Measurements from ENCODE around the gene C20orf144. TPM values are rescaled to one million over a fixed set of nuclear protein-coding genes. Genes with fewer than 3 reads are reported as not detected.

Gene C20orf144
- total and polyA plus RNA-seq, 9 of the 15 experiments (the other 6 are each of a cell fraction or from before 2014, with no cell fraction given) = 0.04 to 0.23 (median 0.11) TPM; not detected in 2

GRCh38 chr20:33688938-33689424, 26.9 kb downstream of the C20orf144 start (continued):
- TF ChIP-seq, protein P1, sequence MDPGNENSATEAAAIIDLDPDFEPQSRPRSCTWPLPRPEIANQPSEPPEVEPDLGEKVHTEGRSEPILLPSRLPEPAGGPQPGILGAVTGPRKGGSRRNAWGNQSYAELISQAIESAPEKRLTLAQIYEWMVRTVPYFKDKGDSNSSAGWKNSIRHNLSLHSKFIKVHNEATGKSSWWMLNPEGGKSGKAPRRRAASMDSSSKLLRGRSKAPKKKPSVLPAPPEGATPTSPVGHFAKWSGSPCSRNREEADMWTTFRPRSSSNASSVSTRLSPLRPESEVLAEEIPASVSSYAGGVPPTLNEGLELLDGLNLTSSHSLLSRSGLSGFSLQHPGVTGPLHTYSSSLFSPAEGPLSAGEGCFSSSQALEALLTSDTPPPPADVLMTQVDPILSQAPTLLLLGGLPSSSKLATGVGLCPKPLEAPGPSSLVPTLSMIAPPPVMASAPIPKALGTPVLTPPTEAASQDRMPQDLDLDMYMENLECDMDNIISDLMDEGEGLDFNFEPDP (CRISPR knock-in tag; IDR thresholded peaks at IDR 0.05) = no peak
- TF ChIP-seq, protein P2, sequence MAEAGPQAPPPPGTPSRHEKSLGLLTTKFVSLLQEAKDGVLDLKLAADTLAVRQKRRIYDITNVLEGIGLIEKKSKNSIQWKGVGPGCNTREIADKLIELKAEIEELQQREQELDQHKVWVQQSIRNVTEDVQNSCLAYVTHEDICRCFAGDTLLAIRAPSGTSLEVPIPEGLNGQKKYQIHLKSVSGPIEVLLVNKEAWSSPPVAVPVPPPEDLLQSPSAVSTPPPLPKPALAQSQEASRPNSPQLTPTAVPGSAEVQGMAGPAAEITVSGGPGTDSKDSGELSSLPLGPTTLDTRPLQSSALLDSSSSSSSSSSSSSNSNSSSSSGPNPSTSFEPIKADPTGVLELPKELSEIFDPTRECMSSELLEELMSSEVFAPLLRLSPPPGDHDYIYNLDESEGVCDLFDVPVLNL (CRISPR knock-in tag; IDR thresholded peaks at IDR 0.05; ENCODE audit: low read depth) = no peak
- no peak for TF ChIP-seq ZNF165 (CRISPR knock-in tag; IDR thresholded peaks at IDR 0.05; ENCODE audit: borderline replicate concordance)
- no peak for TF ChIP-seq EGR1 (conservative IDR thresholded peaks at IDR 0.05)
- no peak for TF ChIP-seq TARDBP (IDR thresholded peaks at IDR 0.05)
- no peak for TF ChIP-seq MYNN (IDR thresholded peaks at IDR 0.05)
- TF ChIP-seq MYNN (CRISPR knock-in tag; IDR thresholded peaks at IDR 0.05) = no peak
- TF ChIP-seq HNRNPH1 (optimal IDR thresholded peaks at IDR 0.05; ENCODE audit: low read depth, low read length) = no peak
- peak; percentile 87 for TF ChIP-seq HDAC3 (IDR thresholded peaks at IDR 0.05; ENCODE audit: borderline replicate concordance, partially characterized antibody)
- TF ChIP-seq CSDE1 (IDR thresholded peaks at IDR 0.05) = no peak
- peak; percentile 85 for TF ChIP-seq MEIS2 (IDR thresholded peaks at IDR 0.05; ENCODE audit: partially characterized antibody)
- TF ChIP-seq SLC30A9 (CRISPR knock-in tag; IDR thresholded peaks at IDR 0.05) = no peak
- no peak for TF ChIP-seq RBM34 (IDR thresholded peaks at IDR 0.05; ENCODE audit: borderline replicate concordance, insufficient read depth, low read length)
- no peak for TF ChIP-seq ZNF3 (CRISPR knock-in tag; IDR thresholded peaks at IDR 0.05)
- TF ChIP-seq RBBP5 (IDR thresholded peaks at IDR 0.05; ENCODE audit: borderline replicate concordance, insufficient read depth, low read length, poor library complexity, severe bottlenecking) = peak; percentile 46
- TF ChIP-seq SIX5 (IDR thresholded peaks at IDR 0.05; ENCODE audit: borderline replicate concordance in 1 of 2, insufficient read depth in 1 of 2, low read depth in 1 of 2, low read length in 2 of 2) = no peak
- no peak for TF ChIP-seq CREB3L1 (IDR thresholded peaks at IDR 0.05; ENCODE audit: borderline replicate concordance, low read depth)
- peak in 1 of 2 experiments; percentile 75; a peak in 1 of 4 replicates for TF ChIP-seq ZNF639 (CRISPR knock-in tag; conservative IDR thresholded peaks at IDR 0.05 in 1 of 2, IDR thresholded peaks at IDR 0.05 in 1 of 2)
- TF ChIP-seq SMARCC2 (IDR thresholded peaks at IDR 0.05; ENCODE audit: low read depth) = peak; percentile 67; the same call in 1 of the 2 replicates
- no peak for TF ChIP-seq HMBOX1 (IDR thresholded peaks at IDR 0.05)
- TF ChIP-seq PREB (CRISPR knock-in tag; IDR thresholded peaks at IDR 0.05) = no peak

Data from K562 (cell line).